Pons (tissue), 1 donor: ENCODE measurements around the gene TIMM44.
"Not testable (repeated sequence)": the region's sequence is repeated elsewhere in the genome, so short reads cannot be mapped to it uniquely, and the experiment has no call there.

Source experiments
- DNase-seq: peaks from one replicate; pipeline ENCODE4 v3.0.0-alpha.2; 2016; ENCODE audit warnings: low spot score

Gene TIMM44

GRCh38 chr19:7925171-7925851 is 18.2 kb downstream of the TIMM44 start:
- no peak for DNase-seq

- no peak for DNase-seq
These were observed 18.8 kb downstream of the TIMM44 start for GRCh38 chr19:7924651-7925170.

GRCh38 chr19:7924241-7924640 is 19.2 kb downstream of the TIMM44 start:
- no peak for DNase-seq

GRCh38 chr19:7923295-7924191 is 19.9 kb downstream of the TIMM44 start:
- no peak for DNase-seq

- no peak for DNase-seq
These were observed 20.6 kb downstream of the TIMM44 start for GRCh38 chr19:7922836-7923195.

GRCh38 chr19:7921967-7922835 is 21.3 kb downstream of the TIMM44 start:
- DNase-seq: no peak

GRCh38 chr19:7921302-7921966 is 22.0 kb downstream of the TIMM44 start:
- DNase-seq: no peak

GRCh38 chr19:7920519-7921301 is 22.8 kb downstream of the TIMM44 start:
- peak; percentile 96 for DNase-seq

GRCh38 chr19:7919610-7920518 is 23.6 kb downstream of the TIMM44 start, which contains the start of gene SNAPC2:
TSS of gene SNAPC2 (plus strand) at chr19:7920338. CDS start at chr19:7920367, 29 bp downstream.
- DNase-seq: peak; percentile 79

GRCh38 chr19:7918615-7919421 is 24.6 kb downstream of the TIMM44 start:
- DNase-seq: no peak

GRCh38 chr19:7918062-7918614 is 25.3 kb downstream of the TIMM44 start:
- not testable (repeated sequence) for DNase-seq

- DNase-seq: no peak
These were observed 26.0 kb downstream of the TIMM44 start for GRCh38 chr19:7917267-7918061.

GRCh38 chr19:7916955-7917266 is 26.6 kb downstream of the TIMM44 start:
- no peak for DNase-seq

- DNase-seq: no peak
These were observed 27.1 kb downstream of the TIMM44 start for GRCh38 chr19:7916103-7916954.

GRCh38 chr19:7915250-7916102 is 28.0 kb downstream of the TIMM44 start:
- no peak for DNase-seq

- no peak for DNase-seq
These were observed 28.8 kb downstream of the TIMM44 start, which contains the start of gene TGFBR3L for GRCh38 chr19:7914598-7915045. TSS of gene TGFBR3L (plus strand) at chr19:7914830.
